ENCODE results near the gene CSNK1D.
"Not testable (repeated sequence)": the region's sequence is repeated elsewhere in the genome, so short reads cannot be mapped to it uniquely, and the experiment has no call there.

- not testable (repeated sequence) for TF ChIP-seq CTCF (IDR thresholded peaks at IDR 0.05); POLR2AphosphoS5 (IDR thresholded peaks at IDR 0.05; ENCODE audit: low read depth, low read length); REST (IDR thresholded peaks at IDR 0.05; ENCODE audit: insufficient read depth in 1 of 2, low read depth in 2 of 2, low read length in 1 of 2); SIN3A (IDR thresholded peaks at IDR 0.05; ENCODE audit: borderline replicate concordance, insufficient read depth, low read depth, low read length)
Observed at GRCh38 chr17:82210655-82211054, 62.8 kb downstream of the CSNK1D start.

All from Panc1 (cell line).